Thyroid gland (tissue), 4 donors: ENCODE results near the gene PEX14. TPM values are rescaled to one million over a fixed set of nuclear protein-coding genes. Genes with fewer than 3 reads are reported as not detected.

ENCODE experiments used
- DNase-seq, 2 donors: peaks; one replicate each; pipeline ENCODE4 v3.0.0-alpha.2; 2019
- H3K27ac ChIP-seq, 3 donors: fragments of 200-600 bp; sonication (generic); 1 replicate in 2 of 3; 2 replicates in 1 of 3; pipeline ENCODE4 v1.5.1; 2016 to 2019; ENCODE audit warnings: mild to moderate bottlenecking in 1 of 3, moderate library complexity in 1 of 3
- H3K27me3 ChIP-seq: fragments of 200-600 bp; sonication (generic); one replicate; pipeline ENCODE4 v1.5.1; 2019
- H3K36me3 ChIP-seq, 2 donors: fragments of 200-600 bp; sonication (generic); one replicate each; pipeline ENCODE4 v1.5.1; 2016 to 2019
- H3K4me1 ChIP-seq, 2 donors: fragments of 200-600 bp; sonication (generic); one replicate each; pipeline ENCODE4 v1.5.1; 2017 to 2019
- H3K4me3 ChIP-seq, 3 donors: fragments of 200-600 bp; sonication (generic); replicated peaks in 1 of 3; 1 replicate in 2 of 3; 2 replicates in 1 of 3; pipeline ENCODE4 v1.5.1; 2016; ENCODE audit warnings: mild to moderate bottlenecking in 1 of 3
- H3K9me3 ChIP-seq: fragments of 200-600 bp; sonication (generic); one replicate; pipeline ENCODE4 v1.5.1; 2017
- CTCF ChIP-seq, 6 experiments: fragments of 200-600 bp in 3 of 6; fragments of 450-650 bp in 3 of 6; sonication (generic) in 3 of 6; IDR thresholded peaks; one replicate each; pipeline ENCODE4 v1.5.1; 2016 to 2019; ENCODE audit warnings: antibody characterized with exemption in 6 of 6, mild to moderate bottlenecking in 2 of 6, inconsistent platforms in 1 of 6, moderate library complexity in 1 of 6
- POLR2A ChIP-seq, 2 donors: fragments of 450-650 bp; IDR thresholded peaks; one replicate each; pipeline ENCODE4 v1.6.1; 2017; ENCODE audit warnings: antibody characterized with exemption in 2 of 2, mild to moderate bottlenecking in 2 of 2, moderate library complexity in 1 of 2
- WGBS, 2 donors: methylation state at CpG; one replicate each; pipeline ENCODE4 v1.1.5; 2017; 5-methylcytosine and 5-hydroxymethylcytosine counted together
- intact Hi-C: fragments of 100-400 bp; cut with DNase I; formaldehyde crosslinking; loops from one replicate; pipeline ENCODE4 v1.15.1; 2023
- total RNA-seq, 4 donors: library from RNA; depleted of rRNA; stranded (reverse); fragments of >200 nt; gene quantifications; one replicate each; pipeline ENCODE4 v1.2.3, GENCODE V29; 2016

Gene PEX14
- total RNA-seq, 4 donors from 2014 or later, result 14.0 to 28.4 (median 20.7) TPM

- intact Hi-C loops, result no loop called here
- no peak for DNase-seq
- H3K4me3 ChIP-seq, result no peak overlapping the region
Measured at GRCh38 chr1:10597492-10598388, 123.0 kb downstream of the PEX14 start.

GRCh38 chr1:10598389-10598702 lies 123.6 kb downstream of the PEX14 start:
- Histone ChIP-seq H3K27me3 (no peaks in the 10 kb centered on the region), H3K27ac (no peak overlapping the region), H3K9me3 (no peaks in the 10 kb centered on the region), H3K4me1 (peaks cover 33 to 36% of the 10 kb centered on the region in 2 donors), H3K4me3 (no peak overlapping the region), H3K36me3 (no peaks in the 10 kb centered on the region)
- DNase-seq, result no peak
- 77 to 80% methylated on average over 6 of the region's 6 CpGs for WGBS, 2 donors
- intact Hi-C loops, result no loop called here
- no peak for TF ChIP-seq POLR2A (IDR thresholded peaks at IDR 0.05)
- TF ChIP-seq CTCF (IDR thresholded peaks at IDR 0.05), result no peak

More at GRCh38 chr1:10597492-10598388, 123.0 kb downstream of the PEX14 start:
- no peak for TF ChIP-seq CTCF (IDR thresholded peaks at IDR 0.05)
- no peak for TF ChIP-seq POLR2A (IDR thresholded peaks at IDR 0.05)
- Histone ChIP-seq H3K27ac (no peak overlapping the region), H3K36me3 (no peaks in the 10 kb centered on the region), H3K9me3 (no peaks in the 10 kb centered on the region), H3K27me3 (no peaks in the 10 kb centered on the region), H3K4me1 (peaks cover 37 to 42% of the 10 kb centered on the region in 2 donors)
- WGBS, 2 donors, result 84 to 93% methylated on average over 13 of the region's 13 CpGs

- H3K4me1 ChIP-seq, result peaks cover 29 to 33% of the 10 kb centered on the region in 2 donors
- 71 to 78% methylated on average over 6 of the region's 6 CpGs for WGBS, 2 donors
- DNase-seq, result peak in 1 of 2 donors; percentile 50
- H3K27ac ChIP-seq, result peak overlapping the region; percentile 32 to 74 (median 55)
- intact Hi-C loops, result no loop called here
- no peak overlapping the region for H3K4me3 ChIP-seq
- no peaks in the 10 kb centered on the region for H3K36me3 ChIP-seq
- H3K27me3 ChIP-seq, result no peaks in the 10 kb centered on the region
- no peak for TF ChIP-seq POLR2A (IDR thresholded peaks at IDR 0.05)
- no peak for TF ChIP-seq CTCF (IDR thresholded peaks at IDR 0.05)
- H3K9me3 ChIP-seq, result no peaks in the 10 kb centered on the region
Measured at GRCh38 chr1:10599194-10599861, 124.6 kb downstream of the PEX14 start.

GRCh38 chr1:10601342-10602070 lies 126.8 kb downstream of the PEX14 start:
- DNase-seq, result peak in 1 of 2 donors; percentile 63
- peaks cover 36 to 46% of the 10 kb centered on the region in 2 donors for H3K4me1 ChIP-seq
- intact Hi-C loops, result no loop called here
- H3K36me3 ChIP-seq, result no peaks in the 10 kb centered on the region
- H3K9me3 ChIP-seq, result no peaks in the 10 kb centered on the region
- H3K4me3 ChIP-seq, result no peak overlapping the region
- no peaks in the 10 kb centered on the region for H3K27me3 ChIP-seq
- H3K27ac ChIP-seq, result peak overlapping the region in 2 of 3 donors; percentile 3 to 74
- 77 to 81% methylated on average over 6 of the region's 6 CpGs for WGBS, 2 donors
- TF ChIP-seq POLR2A (IDR thresholded peaks at IDR 0.05) (no peak), CTCF (IDR thresholded peaks at IDR 0.05) (no peak)
